Nephron (organoid): ENCODE data around the gene MTUS2.

Experiments
- H3K27ac Mint-ChIP-seq, 3 experiments: 2 replicates each; pipeline ENCODE4 v1.8.0; 2020; ENCODE audit warnings: mixed read lengths in 3 of 3, mild to moderate bottlenecking in 2 of 3, moderate library complexity in 1 of 3
- H3K27me3 Mint-ChIP-seq: 2 replicates; pipeline ENCODE4 v1.8.0; 2021; ENCODE audit warnings: low read depth, mild to moderate bottlenecking, moderate library complexity, mixed read lengths
- H3K36me3 Mint-ChIP-seq: 2 replicates; pipeline ENCODE4 v1.8.0; 2020; ENCODE audit warnings: low read depth, mixed read lengths
- H3K4me1 Mint-ChIP-seq: 2 replicates; pipeline ENCODE4 v1.8.0; 2020; ENCODE audit warnings: mixed read lengths
- H3K4me3 Mint-ChIP-seq, 3 experiments: 2 replicates each; pipeline ENCODE4 v1.8.0; 2020; ENCODE audit warnings: mild to moderate bottlenecking in 3 of 3, mixed read lengths in 3 of 3, moderate library complexity in 2 of 3
- H3K9me3 Mint-ChIP-seq: 2 replicates; pipeline ENCODE4 v1.8.0; 2020; ENCODE audit warnings: mixed read lengths
- CTCF ChIP-seq, 3 experiments: fragments of 200-600 bp; sonication (generic); IDR thresholded peaks; one replicate each; pipeline ENCODE4 v1.5.0; 2021; ENCODE audit warnings: antibody characterized with exemption in 3 of 3; ENCODE audit not compliant: unreplicated experiment in 3 of 3

The MTUS2 gene

GRCh38 chr13:29000826-29001225 is 180.7 kb downstream of the MTUS2 start:
- peaks cover 2% of the 10 kb centered on the region for H3K27me3 Mint-ChIP-seq
- H3K4me3 Mint-ChIP-seq, result no peak overlapping the region
- peaks cover 9% of the 10 kb centered on the region for H3K4me1 Mint-ChIP-seq
- no peak for TF ChIP-seq CTCF (IDR thresholded peaks at IDR 0.05; ENCODE audit: unreplicated experiment in 3 of 3)
- no peak overlapping the region for H3K27ac Mint-ChIP-seq
- peaks cover 22% of the 10 kb centered on the region for H3K9me3 Mint-ChIP-seq
- H3K36me3 Mint-ChIP-seq, result peaks cover 9% of the 10 kb centered on the region

- no peak overlapping the region for H3K4me3 Mint-ChIP-seq
- H3K4me1 Mint-ChIP-seq, result peaks cover 12% of the 10 kb centered on the region
- no peak for TF ChIP-seq CTCF (IDR thresholded peaks at IDR 0.05; ENCODE audit: unreplicated experiment in 3 of 3)
- peak overlapping the region; percentile 0 to 20 (median 10) for H3K27ac Mint-ChIP-seq
- H3K36me3 Mint-ChIP-seq, result peaks cover 4% of the 10 kb centered on the region
- H3K9me3 Mint-ChIP-seq, result peaks cover 8% of the 10 kb centered on the region
- H3K27me3 Mint-ChIP-seq, result peaks cover 8% of the 10 kb centered on the region
Observed at GRCh38 chr13:29005035-29005762, 185.1 kb downstream of the MTUS2 start.

- H3K27me3 Mint-ChIP-seq, result peaks cover 8% of the 10 kb centered on the region
- H3K36me3 Mint-ChIP-seq, result peaks cover 2% of the 10 kb centered on the region
- H3K4me1 Mint-ChIP-seq, result peaks cover 12% of the 10 kb centered on the region
- peaks cover 5% of the 10 kb centered on the region for H3K9me3 Mint-ChIP-seq
- TF ChIP-seq CTCF (IDR thresholded peaks at IDR 0.05; ENCODE audit: unreplicated experiment in 3 of 3), result no peak
- peak overlapping the region; percentile 0 to 20 (median 10) for H3K27ac Mint-ChIP-seq
- no peak overlapping the region for H3K4me3 Mint-ChIP-seq
Observed at GRCh38 chr13:29005763-29006120, 185.6 kb downstream of the MTUS2 start.

GRCh38 chr13:29006359-29006850 is 186.3 kb downstream of the MTUS2 start:
- Mint-ChIP-seq H3K36me3 (no peaks in the 10 kb centered on the region), H3K27ac (no peak overlapping the region), H3K9me3 (no peaks in the 10 kb centered on the region), H3K4me3 (no peak overlapping the region), H3K4me1 (peaks cover 12% of the 10 kb centered on the region), H3K27me3 (peaks cover 8% of the 10 kb centered on the region)
- TF ChIP-seq CTCF (IDR thresholded peaks at IDR 0.05; ENCODE audit: unreplicated experiment in 3 of 3), result no peak

- no peaks in the 10 kb centered on the region for H3K36me3 Mint-ChIP-seq
- H3K27ac Mint-ChIP-seq, result no peak overlapping the region
- H3K4me3 Mint-ChIP-seq, result no peak overlapping the region
- no peak for TF ChIP-seq CTCF (IDR thresholded peaks at IDR 0.05; ENCODE audit: unreplicated experiment in 3 of 3)
- peaks cover 8% of the 10 kb centered on the region for H3K27me3 Mint-ChIP-seq
- peaks cover 5% of the 10 kb centered on the region for H3K4me1 Mint-ChIP-seq
- H3K9me3 Mint-ChIP-seq, result no peaks in the 10 kb centered on the region
Observed at GRCh38 chr13:29008296-29008695, 188.2 kb downstream of the MTUS2 start.

GRCh38 chr13:29020314-29020713 is 200.2 kb downstream of the MTUS2 start:
- Mint-ChIP-seq H3K27me3 (no peaks in the 10 kb centered on the region), H3K9me3 (no peaks in the 10 kb centered on the region), H3K36me3 (no peaks in the 10 kb centered on the region), H3K27ac (peak overlapping the region in 2 of 3 experiments; percentile 16 to 29), H3K4me1 (no peaks in the 10 kb centered on the region), H3K4me3 (no peak overlapping the region)
- TF ChIP-seq CTCF (IDR thresholded peaks at IDR 0.05; ENCODE audit: unreplicated experiment in 3 of 3), result no peak
